HEK293 (cell line): ENCODE measurements around the gene POLR1E.

Experiments used
- KLF8 ChIP-seq: fragments of 450-650 bp; formaldehyde crosslinking; IDR thresholded peaks from 2 replicates; pipeline ENCODE4 v1.5.1; 2016; ENCODE audit warnings: missing biosample characterization, missing genetic modification characterization
- PRDM2 ChIP-seq: fragments of 450-650 bp; formaldehyde crosslinking; IDR thresholded peaks from 2 replicates; pipeline ENCODE4 v1.5.1; 2016; ENCODE audit warnings: missing biosample characterization, missing genetic modification characterization, borderline replicate concordance
- ZBTB21 ChIP-seq: fragments of 450-650 bp; formaldehyde crosslinking; IDR thresholded peaks from 2 replicates; pipeline ENCODE4 v1.5.1; 2017; ENCODE audit warnings: missing biosample characterization, missing genetic modification characterization
- ZBTB7A ChIP-seq: fragments of 450-650 bp; formaldehyde crosslinking; IDR thresholded peaks from 2 replicates; pipeline ENCODE4 v1.5.1; 2016; ENCODE audit warnings: low read depth, missing biosample characterization, missing genetic modification characterization
- ZFHX2 ChIP-seq: fragments of 450-650 bp; formaldehyde crosslinking; conservative IDR thresholded peaks from 2 replicates; pipeline ENCODE4 v1.5.1; 2016; ENCODE audit warnings: missing biosample characterization, missing genetic modification characterization
- ZIC2 ChIP-seq: fragments of 450-650 bp; formaldehyde crosslinking; IDR thresholded peaks from 2 replicates; pipeline ENCODE4 v1.5.1; 2016; ENCODE audit warnings: missing biosample characterization, missing genetic modification characterization
- ZNF112 ChIP-seq: fragments of 450-650 bp; formaldehyde crosslinking; IDR thresholded peaks from 2 replicates; pipeline ENCODE4 v1.5.0; 2017; ENCODE audit warnings: missing biosample characterization, missing genetic modification characterization
- ZNF140 ChIP-seq: fragments of 450-650 bp; formaldehyde crosslinking; IDR thresholded peaks from 2 replicates; pipeline ENCODE4 v1.5.1; 2016; ENCODE audit warnings: missing biosample characterization, missing genetic modification characterization
- ZNF19 ChIP-seq: fragments of 450-650 bp; formaldehyde crosslinking; IDR thresholded peaks from 2 replicates; pipeline ENCODE4; 2016; ENCODE audit warnings: missing biosample characterization, missing genetic modification characterization, low read depth
- ZNF473 ChIP-seq: fragments of 450-650 bp; formaldehyde crosslinking; IDR thresholded peaks from 2 replicates; pipeline ENCODE4 v1.5.1; 2017; ENCODE audit warnings: missing biosample characterization, missing genetic modification characterization
- ZNF510 ChIP-seq: fragments of 450-650 bp; formaldehyde crosslinking; IDR thresholded peaks from 2 replicates; pipeline ENCODE4 v1.5.1; 2018; ENCODE audit warnings: mild to moderate bottlenecking, missing genetic modification characterization, missing biosample characterization; ENCODE audit not compliant: insufficient replicate concordance
- ZNF555 ChIP-seq: fragments of 450-650 bp; formaldehyde crosslinking; conservative IDR thresholded peaks from 2 replicates; pipeline ENCODE4 v1.5.1; 2017; ENCODE audit warnings: missing biosample characterization, mild to moderate bottlenecking, missing genetic modification characterization, inconsistent platforms
- ZNF610 ChIP-seq: fragments of 450-650 bp; formaldehyde crosslinking; IDR thresholded peaks from 2 replicates; pipeline ENCODE4 v1.5.1; 2016; ENCODE audit warnings: missing biosample characterization, missing genetic modification characterization, borderline replicate concordance
- ZNF626 ChIP-seq: fragments of 450-650 bp; sonication (Bioruptor Pico); formaldehyde crosslinking; IDR thresholded peaks from 2 replicates; pipeline ENCODE4 v1.5.1; 2018; ENCODE audit warnings: missing biosample characterization, missing genetic modification characterization, inconsistent platforms
- ZNF701 ChIP-seq: fragments of 450-650 bp; formaldehyde crosslinking; IDR thresholded peaks from 2 replicates; pipeline ENCODE4 v1.5.1; 2016; ENCODE audit warnings: missing biosample characterization, missing genetic modification characterization
- ZSCAN16 ChIP-seq: fragments of 450-650 bp; formaldehyde crosslinking; IDR thresholded peaks from 2 replicates; pipeline ENCODE4 v1.5.1; 2016; ENCODE audit warnings: missing biosample characterization, missing genetic modification characterization
- ZSCAN5A ChIP-seq: fragments of 450-650 bp; formaldehyde crosslinking; IDR thresholded peaks from 2 replicates; pipeline ENCODE4 v1.5.1; 2016; ENCODE audit warnings: missing biosample characterization, missing genetic modification characterization
- TF ChIP-seq, protein P1 (sequence below): fragments of 450-650 bp; formaldehyde crosslinking; conservative IDR thresholded peaks from 2 replicates; pipeline ENCODE4 v1.5.1; 2016; ENCODE audit warnings: low read depth, missing biosample characterization, missing genetic modification characterization
- TF ChIP-seq, protein P2 (sequence below): fragments of 450-650 bp; formaldehyde crosslinking; IDR thresholded peaks from 2 replicates; pipeline ENCODE4 v1.5.1; 2016; ENCODE audit warnings: missing biosample characterization, missing genetic modification characterization
- TF ChIP-seq, protein P3 (sequence below): fragments of 450-650 bp; IDR thresholded peaks from 2 replicates; pipeline ENCODE4 v1.5.1; 2018; ENCODE audit warnings: missing biosample characterization, mild to moderate bottlenecking, missing genetic modification characterization
- TF ChIP-seq, protein P4 (sequence below): fragments of 450-650 bp; formaldehyde crosslinking; IDR thresholded peaks from 2 replicates; pipeline ENCODE4 v1.5.1; 2016; ENCODE audit warnings: missing biosample characterization, missing genetic modification characterization, borderline replicate concordance

The POLR1E gene

GRCh38 chr9:37485389-37486255, at the start of gene POLR1E (continued):
- TF ChIP-seq, protein P1, sequence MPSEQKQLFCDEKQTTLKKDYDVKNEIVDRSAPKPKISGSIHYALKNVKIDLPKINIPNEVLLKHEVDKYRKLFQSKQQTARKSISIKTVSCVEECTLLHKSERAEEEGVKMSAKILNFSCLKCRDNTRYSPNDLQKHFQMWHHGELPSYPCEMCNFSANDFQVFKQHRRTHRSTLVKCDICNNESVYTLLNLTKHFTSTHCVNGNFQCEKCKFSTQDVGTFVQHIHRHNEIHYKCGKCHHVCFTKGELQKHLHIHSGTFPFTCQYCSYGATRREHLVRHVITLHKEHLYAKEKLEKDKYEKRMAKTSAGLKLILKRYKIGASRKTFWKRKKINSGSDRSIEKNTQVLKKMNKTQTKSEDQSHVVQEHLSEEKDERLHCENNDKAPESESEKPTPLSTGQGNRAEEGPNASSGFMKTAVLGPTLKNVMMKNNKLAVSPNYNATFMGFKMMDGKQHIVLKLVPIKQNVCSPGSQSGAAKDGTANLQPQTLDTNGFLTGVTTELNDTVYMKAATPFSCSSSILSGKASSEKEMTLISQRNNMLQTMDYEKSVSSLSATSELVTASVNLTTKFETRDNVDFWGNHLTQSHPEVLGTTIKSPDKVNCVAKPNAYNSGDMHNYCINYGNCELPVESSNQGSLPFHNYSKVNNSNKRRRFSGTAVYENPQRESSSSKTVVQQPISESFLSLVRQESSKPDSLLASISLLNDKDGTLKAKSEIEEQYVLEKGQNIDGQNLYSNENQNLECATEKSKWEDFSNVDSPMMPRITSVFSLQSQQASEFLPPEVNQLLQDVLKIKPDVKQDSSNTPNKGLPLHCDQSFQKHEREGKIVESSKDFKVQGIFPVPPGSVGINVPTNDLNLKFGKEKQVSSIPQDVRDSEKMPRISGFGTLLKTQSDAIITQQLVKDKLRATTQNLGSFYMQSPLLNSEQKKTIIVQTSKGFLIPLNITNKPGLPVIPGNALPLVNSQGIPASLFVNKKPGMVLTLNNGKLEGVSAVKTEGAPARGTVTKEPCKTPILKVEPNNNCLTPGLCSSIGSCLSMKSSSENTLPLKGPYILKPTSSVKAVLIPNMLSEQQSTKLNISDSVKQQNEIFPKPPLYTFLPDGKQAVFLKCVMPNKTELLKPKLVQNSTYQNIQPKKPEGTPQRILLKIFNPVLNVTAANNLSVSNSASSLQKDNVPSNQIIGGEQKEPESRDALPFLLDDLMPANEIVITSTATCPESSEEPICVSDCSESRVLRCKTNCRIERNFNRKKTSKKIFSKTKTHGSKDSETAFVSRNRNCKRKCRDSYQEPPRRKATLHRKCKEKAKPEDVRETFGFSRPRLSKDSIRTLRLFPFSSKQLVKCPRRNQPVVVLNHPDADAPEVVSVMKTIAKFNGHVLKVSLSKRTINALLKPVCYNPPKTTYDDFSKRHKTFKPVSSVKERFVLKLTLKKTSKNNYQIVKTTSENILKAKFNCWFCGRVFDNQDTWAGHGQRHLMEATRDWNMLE (tag by site-specific recombination): peak; percentile 38; the same call in 1 of the 2 replicates
- TF ChIP-seq ZNF626 (tag by site-specific recombination) (no peak), ZIC2 (tag by site-specific recombination) (peak; percentile 21; the same call in 1 of the 2 replicates), ZSCAN5A (no peak), ZNF555 (no peak), ZNF140 (tag by site-specific recombination) (no peak), ZFHX2 (tag by site-specific recombination) (peak; percentile 82), ZNF701 (no peak), ZNF610 (no peak), PRDM2 (tag by site-specific recombination) (no peak), ZNF112 (tag by site-specific recombination) (no peak), ZNF510 (no peak), ZNF19 (tag by site-specific recombination) (no peak), ZNF473 (tag by site-specific recombination) (no peak), ZSCAN16 (tag by site-specific recombination) (no peak), ZBTB7A (tag by site-specific recombination) (no peak), ZBTB21 (no peak), KLF8 (tag by site-specific recombination) (peak; percentile 85)
- TF ChIP-seq, protein P2, sequence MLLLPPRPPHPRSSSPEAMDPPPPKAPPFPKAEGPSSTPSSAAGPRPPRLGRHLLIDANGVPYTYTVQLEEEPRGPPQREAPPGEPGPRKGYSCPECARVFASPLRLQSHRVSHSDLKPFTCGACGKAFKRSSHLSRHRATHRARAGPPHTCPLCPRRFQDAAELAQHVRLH (tag by site-specific recombination): no peak
- TF ChIP-seq, protein P3, sequence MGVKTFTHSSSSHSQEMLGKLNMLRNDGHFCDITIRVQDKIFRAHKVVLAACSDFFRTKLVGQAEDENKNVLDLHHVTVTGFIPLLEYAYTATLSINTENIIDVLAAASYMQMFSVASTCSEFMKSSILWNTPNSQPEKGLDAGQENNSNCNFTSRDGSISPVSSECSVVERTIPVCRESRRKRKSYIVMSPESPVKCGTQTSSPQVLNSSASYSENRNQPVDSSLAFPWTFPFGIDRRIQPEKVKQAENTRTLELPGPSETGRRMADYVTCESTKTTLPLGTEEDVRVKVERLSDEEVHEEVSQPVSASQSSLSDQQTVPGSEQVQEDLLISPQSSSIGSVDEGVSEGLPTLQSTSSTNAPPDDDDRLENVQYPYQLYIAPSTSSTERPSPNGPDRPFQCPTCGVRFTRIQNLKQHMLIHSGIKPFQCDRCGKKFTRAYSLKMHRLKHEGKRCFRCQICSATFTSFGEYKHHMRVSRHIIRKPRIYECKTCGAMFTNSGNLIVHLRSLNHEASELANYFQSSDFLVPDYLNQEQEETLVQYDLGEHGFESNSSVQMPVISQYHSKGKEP (tag by site-specific recombination): no peak
- TF ChIP-seq, protein P4, sequence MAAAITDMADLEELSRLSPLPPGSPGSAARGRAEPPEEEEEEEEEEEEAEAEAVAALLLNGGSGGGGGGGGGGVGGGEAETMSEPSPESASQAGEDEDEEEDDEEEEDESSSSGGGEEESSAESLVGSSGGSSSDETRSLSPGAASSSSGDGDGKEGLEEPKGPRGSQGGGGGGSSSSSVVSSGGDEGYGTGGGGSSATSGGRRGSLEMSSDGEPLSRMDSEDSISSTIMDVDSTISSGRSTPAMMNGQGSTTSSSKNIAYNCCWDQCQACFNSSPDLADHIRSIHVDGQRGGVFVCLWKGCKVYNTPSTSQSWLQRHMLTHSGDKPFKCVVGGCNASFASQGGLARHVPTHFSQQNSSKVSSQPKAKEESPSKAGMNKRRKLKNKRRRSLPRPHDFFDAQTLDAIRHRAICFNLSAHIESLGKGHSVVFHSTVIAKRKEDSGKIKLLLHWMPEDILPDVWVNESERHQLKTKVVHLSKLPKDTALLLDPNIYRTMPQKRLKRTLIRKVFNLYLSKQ: no peak
